ENCODE data around the gene BPHL. TPM values are rescaled to one million over a fixed set of nuclear protein-coding genes. Genes with fewer than 3 reads are reported as not detected.

BPHL gene
- total RNA-seq, 1 experiment from 2014 or later = 29.5 TPM

- H3K4me3 ChIP-seq (ENCODE audit: low read depth, low read length) = peak overlapping the region; percentile 52
- Mint-ChIP-seq H3K36me3 (ENCODE audit: insufficient read depth, unreplicated experiment) (peaks cover 6% of the 10 kb centered on the region), H3K27ac (ENCODE audit: unreplicated experiment) (peak overlapping the region; percentile 67), H3K4me3 (ENCODE audit: unreplicated experiment) (peak overlapping the region; percentile 78), H3K4me1 (ENCODE audit: low read depth, unreplicated experiment) (peaks cover 39% of the 10 kb centered on the region), H3K9me3 (ENCODE audit: unreplicated experiment) (no peaks in the 10 kb centered on the region), H3K27me3 (ENCODE audit: insufficient read depth, unreplicated experiment) (no peaks in the 10 kb centered on the region)
- intact Hi-C loops (cut with micrococcal nuclease; ENCODE audit: unreplicated experiment) = loop anchor here (1.0 to 2.0 kb wide), 5 partner anchors 23 to 96 kb away; partner anchors contain the start of gene PSMG4
- H3K27me3 ChIP-seq (replicated peaks; ENCODE audit: control insufficient read depth, insufficient read depth, low read length) = no peaks in the 10 kb centered on the region
- CTCF ChIA-PET = interaction anchor here (0.6 to 1.4 kb wide), 6 partner anchors 33 to 89 kb away, joined by 3 to 4 read pairs (median 4); partner anchors contain the start of gene BPHL
- H3K36me3 ChIP-seq (ENCODE audit: control insufficient read depth, insufficient read depth, low read length) = no peaks in the 10 kb centered on the region
- DNase-seq = peak; percentile 85 to 89
- peaks cover 47% of the 10 kb centered on the region for H3K4me1 ChIP-seq
- TF ChIP-seq CTCF (IDR thresholded peaks at IDR 0.05; ENCODE audit: insufficient read depth in 1 of 2, low read depth in 1 of 2, low read length in 1 of 2, severe bottlenecking in 1 of 2, unreplicated experiment in 1 of 2) = peak in 1 of 2 experiments; percentile 21
- BruUV-seq (replicated peaks) = TSS peak; percentile 74
- H3K9me3 ChIP-seq = no peaks in the 10 kb centered on the region
- POLR2A ChIA-PET = interaction anchor here (0.6 to 1.7 kb wide), 7 partner anchors 44 to 163 kb away, joined by 3 to 15 read pairs (median 6); partner anchors contain the start of genes BPHL and RIPK1
These were observed 44.2 kb downstream of the BPHL start for GRCh38 chr6:3162565-3163247.

DNA sequence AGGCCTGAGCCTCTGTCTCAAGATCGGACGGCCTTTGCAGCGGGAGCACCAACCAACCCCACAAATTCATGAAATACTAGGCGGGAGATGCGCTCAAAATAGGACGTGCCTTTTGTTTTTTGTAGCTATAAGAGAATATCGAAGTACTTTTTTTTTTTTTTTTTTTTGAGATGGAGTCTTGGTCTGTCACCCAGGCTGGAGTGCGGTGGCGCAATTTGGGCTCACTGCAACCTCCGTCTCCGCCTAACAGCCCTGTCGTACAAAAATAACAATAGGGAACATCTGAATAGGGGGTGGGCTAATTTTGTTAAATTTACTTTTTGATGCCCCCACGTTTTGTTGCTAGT lies 44.7 kb downstream of the BPHL start:
- H3K9me3 Mint-ChIP-seq (ENCODE audit: unreplicated experiment) = no peaks in the 10 kb centered on the region
- ChIA-PET POLR2A (interaction anchor here (0.6 to 1.7 kb wide), 4 partner anchors 46 to 139 kb away, joined by 4 to 15 read pairs (median 6); no protein-coding TSS in a partner anchor), CTCF (interaction anchor here (1.3 to 1.4 kb wide), 4 partner anchors 33 to 88 kb away, joined by 3 to 4 read pairs (median 4); partner anchors contain the start of gene BPHL)
- H3K36me3 ChIP-seq (ENCODE audit: control insufficient read depth, insufficient read depth, low read length) = no peaks in the 10 kb centered on the region
- H3K36me3 Mint-ChIP-seq (ENCODE audit: insufficient read depth, unreplicated experiment) = peaks cover 6% of the 10 kb centered on the region
- intact Hi-C loops (cut with micrococcal nuclease; ENCODE audit: unreplicated experiment) = loop anchor here (2.0 kb wide), 3 partner anchors 32 to 96 kb away; partner anchors contain the start of gene PSMG4
- H3K27me3 Mint-ChIP-seq (ENCODE audit: insufficient read depth, unreplicated experiment) = no peaks in the 10 kb centered on the region
- H3K4me3 Mint-ChIP-seq (ENCODE audit: unreplicated experiment) = peak overlapping the region; percentile 78
- no peak for TF ChIP-seq CTCF (IDR thresholded peaks at IDR 0.05; ENCODE audit: insufficient read depth in 1 of 2, low read depth in 1 of 2, low read length in 1 of 2, severe bottlenecking in 1 of 2, unreplicated experiment in 1 of 2)
- H3K4me3 ChIP-seq (ENCODE audit: low read depth, low read length) = peak overlapping the region; percentile 39
- H3K27me3 ChIP-seq (replicated peaks; ENCODE audit: control insufficient read depth, insufficient read depth, low read length) = no peaks in the 10 kb centered on the region
- peaks cover 46% of the 10 kb centered on the region for H3K4me1 ChIP-seq
- peak overlapping the region; percentile 67 for H3K27ac Mint-ChIP-seq (ENCODE audit: unreplicated experiment)
- H3K9me3 ChIP-seq = no peaks in the 10 kb centered on the region
- BruUV-seq (replicated peaks) = no TSS peak
- no peak for DNase-seq
- H3K4me1 Mint-ChIP-seq (ENCODE audit: low read depth, unreplicated experiment) = peaks cover 39% of the 10 kb centered on the region

DNA sequence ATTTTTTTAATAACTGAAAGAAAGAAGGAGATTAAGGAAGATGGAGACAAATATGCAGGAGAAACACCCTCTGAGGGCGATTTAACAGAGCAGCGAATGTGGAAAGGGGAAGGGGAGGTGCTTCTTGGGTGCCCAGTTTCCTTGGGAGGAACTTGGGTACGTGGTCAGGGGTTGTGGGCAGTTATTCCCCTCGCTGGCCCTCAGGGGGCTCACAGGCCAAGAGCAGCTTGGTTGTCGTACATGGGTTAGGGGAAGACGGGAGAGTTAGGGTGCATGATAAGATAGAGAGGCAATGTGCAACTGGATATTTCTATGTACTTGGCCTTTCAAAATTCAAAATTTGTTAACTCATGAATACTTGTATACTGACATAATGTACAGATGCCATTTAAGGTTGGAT lies 45.9 kb downstream of the BPHL start:
- Histone ChIP-seq H3K36me3 (ENCODE audit: control insufficient read depth, insufficient read depth, low read length) (no peaks in the 10 kb centered on the region), H3K4me1 (peaks cover 40% of the 10 kb centered on the region), H3K9me3 (no peaks in the 10 kb centered on the region), H3K27me3 (replicated peaks; ENCODE audit: control insufficient read depth, insufficient read depth, low read length) (no peaks in the 10 kb centered on the region), H3K4me3 (ENCODE audit: low read depth, low read length) (no peak overlapping the region)
- no TSS peak for BruUV-seq (replicated peaks)
- Mint-ChIP-seq H3K27me3 (ENCODE audit: insufficient read depth, unreplicated experiment) (no peaks in the 10 kb centered on the region), H3K36me3 (ENCODE audit: insufficient read depth, unreplicated experiment) (peaks cover 6% of the 10 kb centered on the region), H3K27ac (ENCODE audit: unreplicated experiment) (no peak overlapping the region), H3K4me3 (ENCODE audit: unreplicated experiment) (no peak overlapping the region), H3K9me3 (ENCODE audit: unreplicated experiment) (no peaks in the 10 kb centered on the region), H3K4me1 (ENCODE audit: low read depth, unreplicated experiment) (peaks cover 39% of the 10 kb centered on the region)
- ChIA-PET CTCF (interaction anchor here (0.6 to 1.9 kb wide), 2 partner anchors 87 to 142 kb away, joined by 3 to 4 read pairs; no protein-coding TSS in a partner anchor), POLR2A (no interaction called here)
- no peak for DNase-seq
- no peak for TF ChIP-seq CTCF (IDR thresholded peaks at IDR 0.05; ENCODE audit: insufficient read depth in 1 of 2, low read depth in 1 of 2, low read length in 1 of 2, severe bottlenecking in 1 of 2, unreplicated experiment in 1 of 2)
- intact Hi-C loops (cut with micrococcal nuclease; ENCODE audit: unreplicated experiment) = no loop called here
